ENCODE data around the gene CENPH.
"Not testable (repeated sequence)": the region's sequence is repeated elsewhere in the genome, so short reads cannot be mapped to it uniquely, and the experiment has no call there.

The CENPH gene

GRCh38 chr5:69189162-69190086 is at the start of gene CENPH:
CENPH (plus strand) TSS chr5:69189583; CDS start chr5:69189635, 52 bp downstream.
- no peak for FAIRE-seq

GRCh38 chr5:69140239-69140638 is 49.1 kb upstream of the CENPH start:
- FAIRE-seq, result not testable (repeated sequence)

GRCh38 chr5:69140827-69141226 is 48.6 kb upstream of the CENPH start:
- FAIRE-seq, result no peak

- not testable (repeated sequence) for FAIRE-seq
Observed at GRCh38 chr5:69148576-69148975, 40.8 kb upstream of the CENPH start.

- FAIRE-seq, result no peak
Observed at GRCh38 chr5:69148981-69149675, 40.3 kb upstream of the CENPH start.

GRCh38 chr5:69149676-69150010 is 39.7 kb upstream of the CENPH start:
- no peak for FAIRE-seq

GRCh38 chr5:69152731-69153130 is 36.7 kb upstream of the CENPH start:
- FAIRE-seq, result no peak

GRCh38 chr5:69156456-69156855 is 32.9 kb upstream of the CENPH start:
- no peak for FAIRE-seq

GRCh38 chr5:69158039-69158438 is 31.3 kb upstream of the CENPH start:
- FAIRE-seq, result no peak

- FAIRE-seq, result no peak
Observed at GRCh38 chr5:69160651-69161050, 28.7 kb upstream of the CENPH start.

GRCh38 chr5:69166686-69167492 is 22.5 kb upstream of the CENPH start, which contains the start of gene CCNB1:
CCNB1 (plus strand) TSS chr5:69167150; CDS start chr5:69167263, 113 bp downstream.
- FAIRE-seq, result peak; percentile 95

- FAIRE-seq, result no peak
Observed at GRCh38 chr5:69167493-69167855, 21.9 kb upstream of the CENPH start.

- no peak for FAIRE-seq
Observed at GRCh38 chr5:69167929-69168328, 21.5 kb upstream of the CENPH start.

- FAIRE-seq, result no peak
Observed at GRCh38 chr5:69170495-69170894, 18.9 kb upstream of the CENPH start.

GRCh38 chr5:69170969-69171368 is 18.4 kb upstream of the CENPH start:
- no peak for FAIRE-seq

GRCh38 chr5:69181659-69182293 is 7.6 kb upstream of the CENPH start:
- FAIRE-seq, result not testable (repeated sequence)

GRCh38 chr5:69184621-69185020 is 4.8 kb upstream of the CENPH start:
- no peak for FAIRE-seq

- FAIRE-seq, result no peak
Observed at GRCh38 chr5:69187342-69187741, 2.0 kb upstream of the CENPH start.

- no peak for FAIRE-seq
Observed at GRCh38 chr5:69188811-69189161, 597 bp upstream of the CENPH start.

- peak; percentile 43 for FAIRE-seq
Observed at GRCh38 chr5:69202497-69202896, 13.1 kb downstream of the CENPH start.

- no peak for FAIRE-seq
Observed at GRCh38 chr5:69206528-69207190, 17.3 kb downstream of the CENPH start.

- FAIRE-seq, result no peak
Observed at GRCh38 chr5:69209602-69210001, 20.2 kb downstream of the CENPH start.
